Left colon (tissue), 2 donors: ENCODE measurements around the gene ADRB2. TPM values are rescaled to one million over a fixed set of nuclear protein-coding genes. Genes with fewer than 3 reads are reported as not detected.
"Not testable (repeated sequence)": the region's sequence is repeated elsewhere in the genome, so short reads cannot be mapped to it uniquely, and the experiment has no call there.

ENCODE experiments used
- ATAC-seq: fragments of 200-7000 bp; cut with Tn5 transposase; one replicate; pipeline ENCODE4 v1.9.1; 2020; ENCODE audit warnings: mild to moderate bottlenecking, moderate library complexity
- DNase-seq, 2 donors: peaks; one replicate each; pipeline ENCODE4 v3.0.0-alpha.2; 2020
- intact Hi-C, 2 donors: fragments of 100-400 bp; cut with DNase I in 1 of 2; cut with micrococcal nuclease in 1 of 2; formaldehyde crosslinking; loops; one replicate each; pipeline versions ENCODE4 v1.11.2 to v1.14.0; 2022; cut with DNase I, micrococcal nuclease
- total RNA-seq, 2 donors: library from RNA; stranded (reverse); fragmentation: NEBNext Ultra II Directional; extraction: Animal tissue kit (Norgen Biotek cat#: 25700); gene quantifications; one replicate each; pipeline ENCODE4 v1.2.1, GENCODE V29; 2021
- donor health status: DM: no; HTN: no; CAD: no.
- donor health status: DM: yes; HTN: yes; CAD: no.

ADRB2 gene
- total RNA-seq, 2 donors from 2014 or later: 0.55 to 1.4 TPM

GRCh38 chr5:148803451-148803850 is 23.0 kb upstream of the ADRB2 start:
- intact Hi-C loops, ATAC-seq, DNase-seq: not testable (repeated sequence)

DNA sequence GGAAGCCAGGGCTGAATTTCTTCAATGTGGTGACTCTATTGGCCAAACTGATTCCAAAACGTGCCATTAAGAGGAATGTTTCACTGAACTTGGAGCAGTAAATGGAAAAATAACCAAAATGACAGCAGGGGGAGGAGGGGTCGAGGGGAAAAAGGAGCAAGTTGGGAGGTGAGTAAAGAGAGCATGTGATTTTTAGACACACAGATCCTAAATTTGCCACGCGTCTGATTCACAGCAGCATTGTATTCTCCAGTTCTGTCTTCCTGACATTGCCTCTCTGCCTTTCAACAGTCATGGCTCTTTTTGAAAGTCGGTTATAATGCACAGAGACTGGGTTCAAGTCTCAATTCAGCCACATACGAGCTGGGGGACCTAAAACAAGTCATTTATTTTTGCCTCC is 22.0 kb upstream of the ADRB2 start:
- intact Hi-C loops: no loop called here
- ATAC-seq (no peak), DNase-seq (no peak)

DNA sequence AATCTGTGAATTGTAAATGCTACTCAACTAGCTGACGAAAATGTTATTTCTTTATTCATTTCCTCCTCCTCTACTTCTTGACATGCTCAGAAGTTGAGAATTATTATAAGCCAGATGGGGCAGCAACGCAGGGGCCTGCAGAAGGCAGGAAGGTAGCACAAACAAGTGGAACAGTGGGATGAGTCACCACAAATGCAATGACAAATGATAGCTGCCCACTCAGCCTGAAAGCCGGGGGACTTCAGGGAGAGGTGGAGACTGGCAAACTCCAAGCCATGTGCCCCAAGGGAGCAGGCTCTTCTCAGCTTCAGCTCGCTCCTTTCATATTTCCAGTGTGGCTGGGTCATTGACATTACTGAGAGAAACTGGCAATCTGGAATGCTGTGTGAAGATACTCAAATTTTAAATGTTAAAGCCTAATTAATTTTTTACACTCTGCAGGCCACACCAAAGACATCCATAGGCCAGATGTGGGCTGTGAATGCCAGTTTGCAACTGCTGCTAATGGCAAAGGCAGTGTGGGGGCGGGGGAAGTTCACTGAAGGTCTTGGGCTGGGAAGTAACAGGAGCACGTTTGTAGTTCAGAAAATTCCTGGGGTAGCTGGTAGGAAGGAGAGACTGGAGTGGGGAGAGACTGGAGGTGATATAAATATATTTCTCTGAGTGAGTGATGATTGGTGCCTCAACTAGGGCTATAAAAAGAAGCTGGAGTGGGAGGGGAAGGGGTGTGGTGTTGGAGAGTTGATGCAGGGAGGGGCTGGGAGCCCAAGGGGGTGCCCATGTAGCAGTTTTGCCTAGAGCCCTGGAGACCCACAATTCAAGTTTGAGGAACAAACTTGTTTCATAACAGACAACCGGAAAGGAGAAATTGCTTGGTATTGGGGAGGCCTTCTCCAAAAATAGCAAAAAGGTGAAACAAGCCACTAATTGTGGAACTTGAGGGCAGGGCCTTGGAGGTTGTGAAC is 20.8 kb upstream of the ADRB2 start:
- no peak for ATAC-seq
- no peak for DNase-seq
- intact Hi-C loops: no loop called here

DNA sequence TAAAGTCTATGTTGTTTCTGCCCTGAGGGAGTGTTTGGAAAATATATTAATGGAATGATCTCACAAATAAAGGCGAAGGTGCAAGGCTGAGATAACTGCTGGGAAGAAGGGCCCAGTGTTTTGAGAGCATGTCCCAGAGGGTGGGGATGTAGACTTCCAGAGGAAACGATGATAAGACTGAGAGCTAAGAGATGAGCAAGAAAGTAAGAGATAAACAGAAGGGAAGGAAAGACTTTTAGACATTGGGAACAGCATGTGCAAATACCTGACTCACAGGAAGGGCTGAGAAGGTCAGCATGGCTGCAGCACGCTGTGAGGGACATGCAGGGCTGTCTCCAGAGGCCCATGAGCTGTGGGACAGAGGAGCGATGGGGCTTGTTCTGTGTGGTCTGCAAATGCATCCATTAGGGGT is 19.9 kb upstream of the ADRB2 start:
- ATAC-seq (no peak), DNase-seq (no peak)
- intact Hi-C loops: no loop called here

- peak; percentile 42 for ATAC-seq
- DNase-seq: no peak
- intact Hi-C loops: no loop called here
Measured at GRCh38 chr5:148807851-148808250, 18.6 kb upstream of the ADRB2 start.

DNA sequence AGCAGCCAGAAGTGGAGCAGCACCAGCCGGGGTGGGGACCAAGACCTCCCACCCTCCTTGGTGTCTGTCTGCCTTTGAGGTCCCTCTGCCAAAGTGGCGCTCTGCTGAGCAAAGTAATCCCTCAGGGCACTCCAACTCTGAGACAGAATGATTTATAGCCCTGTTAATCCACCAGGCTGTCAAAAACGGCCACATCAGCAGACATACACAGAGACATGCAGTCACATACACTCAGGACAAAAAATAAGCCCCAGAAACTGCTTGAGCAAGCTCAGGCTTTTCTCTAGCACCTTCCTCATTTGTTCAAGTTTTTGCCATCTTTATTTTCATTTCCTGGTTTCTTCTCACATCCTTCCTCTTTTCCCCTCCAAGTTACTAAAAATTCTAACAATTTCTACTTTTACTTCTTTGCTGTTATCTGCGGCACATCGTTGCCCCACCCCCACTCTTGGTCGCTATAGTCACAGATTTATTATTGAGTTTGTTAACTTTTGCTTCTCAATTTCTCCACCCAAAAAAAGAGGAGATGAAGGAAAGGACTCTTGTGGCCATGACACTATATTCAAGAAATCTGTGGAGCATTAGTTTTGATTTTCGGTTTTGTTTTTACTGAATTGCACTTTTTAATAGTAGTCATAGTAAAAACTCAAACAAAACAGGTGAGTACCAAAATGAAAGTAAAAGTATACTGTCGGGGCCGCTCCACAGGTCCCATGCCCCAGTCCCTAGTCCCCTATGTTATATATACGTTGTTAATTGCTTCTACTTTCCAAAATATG is 17.4 kb upstream of the ADRB2 start:
- peak; percentile 81 for ATAC-seq
- DNase-seq: peak in 1 of 2 donors; percentile 62
- intact Hi-C loops: no loop called here

DNA sequence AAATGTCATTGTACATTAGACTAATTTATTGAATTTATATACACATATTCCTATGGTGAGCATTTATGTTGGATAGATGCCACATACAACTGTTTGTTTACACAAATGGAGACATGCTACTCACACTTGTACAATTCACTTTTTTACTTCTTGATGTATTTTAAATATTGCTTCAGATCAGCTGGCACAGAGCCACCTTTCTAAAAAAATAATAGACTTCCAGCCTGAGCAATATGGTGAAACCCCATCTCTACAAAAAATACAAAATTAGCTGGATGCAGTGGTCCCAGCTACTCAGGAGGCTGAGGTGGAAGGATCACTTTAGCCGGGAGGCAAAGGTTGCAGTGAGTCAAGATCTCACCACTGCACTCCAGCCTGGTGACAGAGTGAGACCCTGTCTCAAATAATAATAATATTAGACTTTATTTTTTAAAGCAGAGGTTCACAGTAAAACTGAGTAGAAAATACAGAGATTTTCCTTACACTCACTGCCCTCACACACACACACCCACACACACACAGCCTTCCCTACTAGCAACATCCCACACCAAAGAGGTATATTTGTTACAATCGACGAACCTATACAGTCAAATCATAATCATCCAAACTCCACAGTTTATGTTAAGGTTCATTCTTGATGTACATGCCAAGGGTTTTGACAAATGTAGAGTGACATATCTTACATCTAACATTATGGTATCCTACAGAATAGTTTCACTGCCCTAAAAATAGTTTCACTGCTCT is 16.5 kb upstream of the ADRB2 start:
- intact Hi-C loops: no loop called here
- DNase-seq (no peak), ATAC-seq (no peak)

GRCh38 chr5:148810823-148811222 is 15.6 kb upstream of the ADRB2 start:
- intact Hi-C loops: no loop called here
- DNase-seq: no peak
- ATAC-seq: no peak

DNA sequence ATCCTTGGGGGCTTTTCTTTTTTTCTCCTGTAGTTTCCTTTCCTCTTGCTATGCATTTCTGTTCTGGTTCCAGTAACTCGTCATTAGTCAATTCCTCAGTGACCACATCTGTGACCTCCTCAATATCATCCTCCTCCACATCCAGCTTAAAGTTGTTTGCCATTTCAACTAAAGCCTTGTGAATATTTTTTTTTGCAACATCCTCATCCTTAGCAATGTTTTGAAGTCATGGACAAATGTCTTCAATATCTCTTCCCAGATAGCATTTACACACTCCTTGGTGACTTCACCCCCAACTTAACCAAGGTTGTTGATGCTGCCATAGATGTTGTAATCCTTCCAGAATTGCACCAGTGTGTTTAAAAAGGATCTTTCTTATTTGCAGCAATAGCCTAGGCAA is 14.7 kb upstream of the ADRB2 start:
- no peak for ATAC-seq
- no peak for DNase-seq
- intact Hi-C loops: no loop called here

GRCh38 chr5:148815086-148815485 is 11.3 kb upstream of the ADRB2 start:
- intact Hi-C loops: no loop called here
- DNase-seq: no peak
- no peak for ATAC-seq

- ATAC-seq (no peak), DNase-seq (no peak)
- intact Hi-C loops: no loop called here
Measured at GRCh38 chr5:148815578-148815977, 10.8 kb upstream of the ADRB2 start.

DNA sequence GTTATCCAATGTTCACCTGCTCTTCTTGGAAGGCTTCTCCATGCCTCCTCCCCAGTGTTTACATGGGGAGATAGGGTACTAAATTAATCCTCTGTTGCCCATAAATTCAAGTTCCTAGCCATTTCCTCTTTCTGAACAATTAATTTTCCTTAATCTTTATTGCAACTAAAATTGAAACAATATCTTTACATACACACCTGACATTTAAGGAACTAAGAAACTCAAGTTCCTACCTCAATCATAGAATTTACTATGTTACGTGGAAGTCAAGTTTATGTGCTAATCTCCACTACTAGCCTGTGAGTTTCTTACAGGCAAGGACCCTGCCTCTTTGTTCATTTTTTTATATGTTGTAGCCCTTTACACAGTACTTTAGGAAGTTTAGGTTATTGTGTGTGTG is 10.1 kb upstream of the ADRB2 start:
- intact Hi-C loops: no loop called here
- ATAC-seq (no peak), DNase-seq (no peak)

GRCh38 chr5:148816782-148817181 is 9.6 kb upstream of the ADRB2 start:
- DNase-seq (no peak), ATAC-seq (no peak)
- intact Hi-C loops: no loop called here

DNA sequence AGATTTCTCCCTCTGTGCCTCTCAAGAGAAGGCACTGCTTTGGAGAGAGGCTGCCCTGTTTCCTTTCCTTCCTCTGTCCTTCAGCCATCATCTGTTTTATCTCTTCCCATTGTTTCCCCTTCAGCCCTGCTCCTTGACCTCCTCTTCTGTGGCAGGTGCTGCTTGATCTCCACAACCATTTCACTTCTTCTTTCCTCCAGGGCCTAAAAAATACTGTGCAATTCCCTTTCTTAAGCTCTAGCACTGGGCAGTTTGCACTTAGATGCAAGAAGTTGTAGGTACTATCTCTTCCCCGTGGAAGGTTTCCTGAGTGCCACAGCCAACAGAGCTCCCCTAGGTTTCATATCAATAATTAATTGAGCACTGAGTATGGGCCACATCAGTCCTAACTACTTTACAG is 8.8 kb upstream of the ADRB2 start:
- ATAC-seq (no peak), DNase-seq (no peak)
- intact Hi-C loops: no loop called here

- intact Hi-C loops: no loop called here
- DNase-seq (peak in 1 of 2 donors; percentile 24), ATAC-seq (peak; percentile 65)
Measured at GRCh38 chr5:148820461-148821395, 5.7 kb upstream of the ADRB2 start.

DNA sequence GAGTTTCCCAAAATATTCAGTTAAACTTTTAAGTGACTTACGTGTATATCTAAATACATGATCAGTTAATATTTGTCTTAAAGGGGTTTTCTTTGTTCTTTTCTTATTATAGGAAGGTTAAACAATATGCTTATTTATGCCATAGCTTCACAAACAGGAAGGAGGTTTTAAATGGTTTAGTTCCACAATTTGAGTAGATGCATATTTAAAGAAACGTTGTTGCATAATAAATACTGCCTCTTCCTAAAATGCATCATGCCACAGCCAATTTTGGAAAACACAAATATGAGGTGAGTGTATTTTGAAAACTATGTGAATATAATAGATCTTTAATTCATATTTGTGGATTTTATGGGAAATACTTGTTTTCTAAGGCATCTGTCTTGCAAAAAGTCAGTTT is 2.5 kb upstream of the ADRB2 start:
- no peak for ATAC-seq
- DNase-seq: no peak
- intact Hi-C loops: no loop called here

DNA sequence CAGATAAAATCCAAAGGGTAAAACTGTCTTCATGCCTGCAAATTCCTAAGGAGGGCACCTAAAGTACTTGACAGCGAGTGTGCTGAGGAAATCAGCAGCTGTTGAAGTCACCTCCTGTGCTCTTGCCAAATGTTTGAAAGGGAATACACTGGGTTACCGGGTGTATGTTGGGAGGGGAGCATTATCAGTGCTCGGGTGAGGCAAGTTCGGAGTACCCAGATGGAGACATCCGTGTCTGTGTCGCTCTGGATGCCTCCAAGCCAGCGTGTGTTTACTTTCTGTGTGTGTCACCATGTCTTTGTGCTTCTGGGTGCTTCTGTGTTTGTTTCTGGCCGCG is 727 bp upstream of the ADRB2 start:
- no peak for DNase-seq
- intact Hi-C loops: no loop called here
- ATAC-seq: no peak

DNA sequence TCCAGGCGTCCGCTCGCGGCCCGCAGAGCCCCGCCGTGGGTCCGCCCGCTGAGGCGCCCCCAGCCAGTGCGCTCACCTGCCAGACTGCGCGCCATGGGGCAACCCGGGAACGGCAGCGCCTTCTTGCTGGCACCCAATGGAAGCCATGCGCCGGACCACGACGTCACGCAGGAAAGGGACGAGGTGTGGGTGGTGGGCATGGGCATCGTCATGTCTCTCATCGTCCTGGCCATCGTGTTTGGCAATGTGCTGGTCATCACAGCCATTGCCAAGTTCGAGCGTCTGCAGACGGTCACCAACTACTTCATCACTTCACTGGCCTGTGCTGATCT is 294 bp downstream of the ADRB2 start:
- ATAC-seq (no peak), DNase-seq (no peak)
- intact Hi-C loops: no loop called here

GRCh38 chr5:148827723-148828122 is 1.3 kb downstream of the ADRB2 start:
- DNase-seq (no peak), ATAC-seq (no peak)
- intact Hi-C loops: no loop called here
